NT2/D1 (cell line): ENCODE data around the gene AGBL4.

Experiments
- YY1 ChIP-seq: IDR thresholded peaks from 2 replicates; pipeline ENCODE4 v1.6.1; 2011; ENCODE audit not compliant: insufficient read length, insufficient read depth
- ZNF274 ChIP-seq: IDR thresholded peaks from 2 replicates; pipeline ENCODE4 v1.6.1; 2011; ENCODE audit warnings: mild to moderate bottlenecking, low read depth, low read length

- no peak for TF ChIP-seq YY1
- TF ChIP-seq ZNF274 = no peak
Observed at GRCh38 chr1:48566492-48566891, 1457.3 kb downstream of the AGBL4 start.
